GM12878 (cell line): Measurements from ENCODE around the gene RANBP1. TPM values are rescaled to one million over a fixed set of nuclear protein-coding genes. Genes with fewer than 3 reads are reported as not detected.

Experiments used
- ATAC-seq: fragments of 200-7000 bp; cut with Tn5 transposase; 3 replicates; pipeline ENCODE4 v1.9.1; 2020; ENCODE audit warnings: mild to moderate bottlenecking, moderate library complexity
- BruUV-seq: library from RNA; stranded (reverse); fragments of 400-500 nt; replicated peaks from 2 replicates; lab custom pipeline; 2021; lab: Mats Ljungman, UMichigan
- CTCF ChIA-PET: fragments of 300-600 bp; sonication (Branson Sonifier 250); formaldehyde crosslinking; extraction: SDS; loops from one replicate; lab custom pipeline; 2021; ENCODE audit warnings: inconsistent platforms; lab: Yijun Ruan, JAX
- POLR2A ChIA-PET: fragments of 350-600 bp; formaldehyde crosslinking; extraction: SDS; loops from one replicate; lab custom pipeline; 2021; ENCODE audit warnings: inconsistent platforms; lab: Charles Lee
- RAD21 ChIA-PET: fragments of 300-600 bp; sonication (Branson Sonifier 250); formaldehyde crosslinking; loops from one replicate; lab custom pipeline; 2023; ENCODE audit warnings: antibody characterized with exemption; ENCODE audit not compliant: unreplicated experiment; lab: Charles Lee
- SMC1A ChIA-PET: fragments of 300-600 bp; sonication (Branson Sonifier 250); formaldehyde crosslinking; loops from one replicate; lab custom pipeline; 2023; ENCODE audit not compliant: unreplicated experiment, uncharacterized antibody; lab: Charles Lee
- DNase-seq: peaks from one replicate; pipeline ENCODE4 v3.0.0-alpha.2; 2011; ENCODE audit warnings: low read depth, low spot score
- FAIRE-seq: peaks from 3 replicates; lab custom pipeline; 2011; peaks lifted over from hg19 to GRCh38; lab: Jason Lieb, UNC
- H2AFZ ChIP-seq: 2 replicates; pipeline ENCODE4 v1.6.0; 2011; ENCODE audit warnings: low read depth, low read length, control low read depth; ENCODE audit not compliant: control insufficient read depth
- H3K27ac ChIP-seq: 2 replicates; pipeline ENCODE4 v1.5.1; 2011; ENCODE audit warnings: control low read depth; ENCODE audit not compliant: control insufficient read depth, insufficient read depth
- H3K27me3 ChIP-seq, 2 experiments: replicated peaks in 1 of 2; 2 replicates each; pipeline versions ENCODE4 v1.6.0 to v1.6.1; 2011; ENCODE audit warnings: low read length in 1 of 2; ENCODE audit not compliant: control insufficient read depth in 2 of 2, insufficient read depth in 2 of 2
- H3K36me3 ChIP-seq, 2 experiments: 2 replicates each; pipeline ENCODE4 v1.5.1; 2011; ENCODE audit warnings: low read length in 1 of 2; ENCODE audit not compliant: control insufficient read depth in 2 of 2, insufficient read depth in 2 of 2
- H3K4me1 ChIP-seq: 2 replicates; pipeline ENCODE4 v1.6.1; 2011; ENCODE audit warnings: mild to moderate bottlenecking, low read length, moderate library complexity, mixed read lengths; ENCODE audit not compliant: control insufficient read depth, insufficient read depth
- H3K4me2 ChIP-seq: 2 replicates; pipeline ENCODE4 v1.6.0; 2011; ENCODE audit warnings: control low read depth; ENCODE audit not compliant: control insufficient read depth, insufficient read depth
- H3K4me3 ChIP-seq: fragments of 200-600 bp; sonication (generic); 2 replicates; pipeline ENCODE4 v1.5.1; 2016
- H3K79me2 ChIP-seq: 2 replicates; pipeline ENCODE4 v1.6.0; 2011; ENCODE audit warnings: low read length; ENCODE audit not compliant: control insufficient read depth, insufficient read depth
- H3K9ac ChIP-seq: 2 replicates; pipeline ENCODE4 v1.8.0; 2011; ENCODE audit warnings: low read length, control low read depth, mixed read lengths; ENCODE audit not compliant: control insufficient read depth, insufficient read depth
- H3K9me3 ChIP-seq: replicated peaks from 3 replicates; pipeline ENCODE4 v1.5.1; 2011; ENCODE audit warnings: mild to moderate bottlenecking, low read length; ENCODE audit not compliant: control insufficient read depth, insufficient read depth
- H4K20me1 ChIP-seq: 2 replicates; pipeline ENCODE4 v1.6.0; 2011; ENCODE audit not compliant: control insufficient read depth, insufficient read depth
- BHLHE40 ChIP-seq, 2 experiments: fragments of 450-650 bp in 1 of 2; IDR thresholded peaks; 2 replicates each; pipeline ENCODE4 v1.6.1; 2011 to 2017; ENCODE audit warnings: low read depth in 2 of 2, borderline replicate concordance in 1 of 2, improper control_type of control experiment in 1 of 2, low read length in 1 of 2, mild to moderate bottlenecking in 1 of 2
- CEBPB ChIP-seq, 2 experiments: fragments of 150-350 bp in 1 of 2; IDR thresholded peaks; 2 replicates each; pipeline ENCODE4 v1.6.1; 2012 to 2014; ENCODE audit warnings: low read depth in 2 of 2, low read length in 2 of 2, borderline replicate concordance in 1 of 2, inconsistent platforms in 1 of 2
- FOXK2 ChIP-seq: fragments of 450-650 bp; IDR thresholded peaks from 2 replicates; pipeline ENCODE4 v1.6.1; 2017; ENCODE audit warnings: mild to moderate bottlenecking, moderate library complexity
- HDGF ChIP-seq: fragments of 450-650 bp; IDR thresholded peaks from 2 replicates; pipeline ENCODE4 v1.6.1; 2016; ENCODE audit warnings: antibody characterized with exemption
- POLR2A ChIP-seq: IDR thresholded peaks from 2 replicates; pipeline ENCODE4 v1.6.1; 2011; ENCODE audit warnings: low read depth, mild to moderate bottlenecking, low read length
- SUPT20H ChIP-seq: IDR thresholded peaks from 2 replicates; pipeline ENCODE4 v1.6.1; 2011; ENCODE audit warnings: low read depth, mild to moderate bottlenecking, low read length, moderate library complexity, borderline replicate concordance; ENCODE audit not compliant: control insufficient read depth
- ZNF622 ChIP-seq: fragments of 450-650 bp; IDR thresholded peaks from 2 replicates; pipeline ENCODE4 v1.6.1; 2017; ENCODE audit warnings: mild to moderate bottlenecking, inconsistent platforms
- WGBS: methylation state at CpG from one replicate; pipeline ENCODE4 v1.1.6; 2016; ENCODE audit warnings: low lambda C conversion rate; ENCODE audit not compliant: insufficient replicate concordance, insufficient coverage; ENCODE audit errors: missing lambda C conversion rate; 5-methylcytosine and 5-hydroxymethylcytosine counted together
- in situ Hi-C: fragments of 300-500 bp; cut with MboI; formaldehyde crosslinking; loops from 9 replicates; pipeline ENCODE4 v1.14.3; 2018; ENCODE audit warnings: mixed read lengths
- intact Hi-C: fragments of 100-400 bp; cut with micrococcal nuclease; formaldehyde crosslinking; loops from one replicate; pipeline ENCODE4 v1.14.2; 2022; ENCODE audit not compliant: unreplicated experiment
- polyA plus RNA-seq, 11 experiments: library from polyadenylated mRNA; depleted of rRNA in 4 of 11; unstranded in 6 of 11; stranded (reverse) in 5 of 11; fragments of >200 nt; fragmentation: Nextera tagmentation in 4 of 11; fragmentation: Illumina TruSeq in 1 of 11; extraction: Ambion mirVana in 4 of 11; extraction: Trizol in 1 of 11; gene quantifications; 1 replicate in 1 of 11; 2 replicates in 10 of 11; pipeline versions ENCODE4 v1.2.1 to v1.2.3, GENCODE V29; 2011 to 2016; ENCODE audit warnings: inconsistent platforms in 2 of 11, missing spikeins in 2 of 11, low read depth in 1 of 11
- total RNA-seq, 4 experiments: library from RNA; depleted of rRNA in 3 of 4; stranded (reverse); fragments of >200 nt in 3 of 4; fragmentation: Illumina TruSeq in 1 of 4; extraction: Trizol in 1 of 4; gene quantifications; 2 replicates each; pipeline versions ENCODE4 v1.2.1 to v1.2.3, GENCODE V29; 2013 to 2021
- TF ChIP-seq, protein P1 (sequence below): fragments of 450-650 bp; IDR thresholded peaks from 2 replicates; pipeline ENCODE4 v1.6.1; 2018; ENCODE audit warnings: mild to moderate bottlenecking, low read depth, moderate library complexity; ENCODE audit not compliant: partially characterized antibody

Gene RANBP1
- total and polyA plus RNA-seq, 10 of the 15 experiments (the other 5 are each of a cell fraction or from before 2014, with no cell fraction given): 55.3 to 808 (median 394) TPM

DNA sequence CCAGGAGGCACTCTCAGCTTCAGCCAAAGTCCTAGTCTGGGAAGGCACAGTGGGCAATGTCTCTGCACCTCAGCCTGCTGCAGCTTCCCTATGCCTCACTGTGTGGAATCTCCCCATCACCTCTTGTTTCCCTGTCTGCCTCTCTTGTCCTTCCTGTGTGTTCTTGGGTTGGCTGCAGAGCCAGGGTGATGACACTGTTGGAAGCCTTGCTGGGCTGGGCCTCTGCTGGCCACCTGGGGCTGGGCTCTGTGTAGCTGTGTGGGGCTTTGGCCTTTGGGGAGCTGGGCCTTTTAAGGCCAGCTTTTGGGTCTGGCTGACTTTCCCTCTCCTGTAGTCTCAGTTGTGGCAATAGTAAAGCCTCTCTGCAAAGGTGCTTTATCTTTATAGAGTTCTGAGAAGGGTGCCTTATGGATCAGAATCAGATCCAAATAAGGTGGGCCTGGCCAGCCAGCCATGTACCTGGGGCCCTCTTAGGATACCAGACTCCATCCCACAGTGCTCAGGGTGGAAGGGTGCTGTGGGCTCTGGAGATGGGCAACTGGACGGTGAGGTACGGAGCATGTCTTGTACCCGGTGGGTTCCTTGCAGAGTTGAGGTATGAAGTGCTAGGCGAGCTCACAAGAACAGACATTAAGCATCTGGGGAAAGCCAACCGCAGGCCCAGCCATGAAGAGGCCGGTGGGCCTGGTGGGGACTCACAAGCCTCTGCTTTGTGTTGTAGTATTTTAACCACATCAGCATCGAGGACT lies 10.3 kb upstream of the RANBP1 start (continued):
- TF ChIP-seq, protein P1, sequence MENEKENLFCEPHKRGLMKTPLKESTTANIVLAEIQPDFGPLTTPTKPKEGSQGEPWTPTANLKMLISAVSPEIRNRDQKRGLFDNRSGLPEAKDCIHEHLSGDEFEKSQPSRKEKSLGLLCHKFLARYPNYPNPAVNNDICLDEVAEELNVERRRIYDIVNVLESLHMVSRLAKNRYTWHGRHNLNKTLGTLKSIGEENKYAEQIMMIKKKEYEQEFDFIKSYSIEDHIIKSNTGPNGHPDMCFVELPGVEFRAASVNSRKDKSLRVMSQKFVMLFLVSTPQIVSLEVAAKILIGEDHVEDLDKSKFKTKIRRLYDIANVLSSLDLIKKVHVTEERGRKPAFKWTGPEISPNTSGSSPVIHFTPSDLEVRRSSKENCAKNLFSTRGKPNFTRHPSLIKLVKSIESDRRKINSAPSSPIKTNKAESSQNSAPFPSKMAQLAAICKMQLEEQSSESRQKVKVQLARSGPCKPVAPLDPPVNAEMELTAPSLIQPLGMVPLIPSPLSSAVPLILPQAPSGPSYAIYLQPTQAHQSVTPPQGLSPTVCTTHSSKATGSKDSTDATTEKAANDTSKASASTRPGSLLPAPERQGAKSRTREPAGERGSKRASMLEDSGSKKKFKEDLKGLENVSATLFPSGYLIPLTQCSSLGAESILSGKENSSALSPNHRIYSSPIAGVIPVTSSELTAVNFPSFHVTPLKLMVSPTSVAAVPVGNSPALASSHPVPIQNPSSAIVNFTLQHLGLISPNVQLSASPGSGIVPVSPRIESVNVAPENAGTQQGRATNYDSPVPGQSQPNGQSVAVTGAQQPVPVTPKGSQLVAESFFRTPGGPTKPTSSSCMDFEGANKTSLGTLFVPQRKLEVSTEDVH: no peak
- TF ChIP-seq FOXK2 (no peak), BHLHE40 (IDR thresholded peaks at IDR 0.05; ENCODE audit: borderline replicate concordance in 1 of 2, low read depth in 2 of 2, low read length in 1 of 2) (no peak)
- TF ChIP-seq, all 136 proteins: peak for 0

DNA sequence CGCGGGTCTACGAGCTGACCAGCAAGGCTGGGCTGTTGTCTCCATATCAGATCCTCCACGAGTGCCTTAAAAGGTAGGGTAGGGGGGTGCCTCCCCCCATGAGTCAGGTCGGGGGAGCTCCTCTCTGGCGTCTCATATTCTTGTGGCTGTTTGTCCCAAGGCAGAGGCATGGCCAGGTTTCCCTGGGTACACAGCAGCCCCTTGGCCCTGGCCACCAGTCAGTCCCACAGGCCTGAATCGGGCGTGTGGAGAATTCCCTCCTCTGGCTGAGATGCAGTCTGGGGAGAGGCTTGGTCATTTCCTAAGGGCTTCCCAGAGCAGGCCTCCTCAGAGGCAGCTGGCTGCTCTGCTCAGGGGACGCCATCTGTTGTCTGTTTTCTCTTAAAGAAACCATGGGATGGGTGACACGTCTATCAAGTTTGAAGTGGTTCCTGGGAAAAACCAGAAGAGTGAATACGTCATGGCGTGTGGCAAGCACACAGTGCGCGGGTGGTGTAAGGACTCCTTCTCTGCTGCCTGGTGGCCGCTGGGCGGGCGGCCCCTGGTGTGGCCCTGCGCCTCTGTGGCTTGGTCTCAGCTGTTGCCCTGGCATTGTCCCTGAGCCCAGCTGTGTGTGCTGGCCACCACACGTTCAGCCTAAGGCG lies 9.6 kb upstream of the RANBP1 start:
- Histone ChIP-seq H3K9ac (no peak overlapping the region), H3K79me2 (no peaks in the 10 kb centered on the region), H2AFZ (no peak overlapping the region), H3K27ac (no peak overlapping the region), H3K4me2 (no peak overlapping the region), H3K36me3 (peaks cover 17 to 52% of the 10 kb centered on the region in 2 experiments; a peak in 3 of 4 replicates), H3K9me3 (no peaks in the 10 kb centered on the region; the same call in 2 of the 3 replicates), H3K4me3 (no peak overlapping the region), H4K20me1 (no peaks in the 10 kb centered on the region), H3K4me1 (no peaks in the 10 kb centered on the region), H3K27me3 (no peaks in the 10 kb centered on the region)
- in situ Hi-C loops: no loop called here
- SMC1A ChIA-PET: no interaction called here
- TF ChIP-seq SUPT20H (no peak), HDGF (no peak), ZNF622 (no peak), POLR2A (peak; percentile 37; the same call in 1 of the 2 replicates), CEBPB (IDR thresholded peaks at IDR 0.05; ENCODE audit: borderline replicate concordance in 1 of 2, low read depth in 2 of 2, low read length in 2 of 2) (no peak)
- CTCF ChIA-PET: no interaction called here
- DNase-seq (no peak), FAIRE-seq (no peak), ATAC-seq (no peak)
- 93% methylated on average over 20 of the region's 20 CpGs for WGBS
- BruUV-seq: no TSS peak
- POLR2A ChIA-PET: no interaction called here
- RAD21 ChIA-PET: no interaction called here
- intact Hi-C loops: no loop called here
